A549 (cell line): ENCODE data around the gene ZBTB12. TPM values are rescaled to one million over a fixed set of nuclear protein-coding genes. Genes with fewer than 3 reads are reported as not detected.

ENCODE experiments used
- ATAC-seq, 2 experiments: fragments of 200-7000 bp in 1 of 2; fragments of >200 bp in 1 of 2; cut with Nextera tagmentation in 1 of 2; cut with Tn5 transposase in 1 of 2; 3 replicates each; pipeline versions ENCODE4 v1.8.0 to v1.9.1; 2018 to 2020; ENCODE audit warnings: mild to moderate bottlenecking in 1 of 2, moderate library complexity in 1 of 2
- CTCF ChIA-PET: fragments of 300-600 bp; sonication (Branson Sonifier 250); formaldehyde crosslinking; extraction: SDS; loops from one replicate; lab custom pipeline; 2021; ENCODE audit warnings: antibody characterized with exemption, inconsistent platforms; lab: Yijun Ruan, JAX
- POLR2A ChIA-PET: fragments of 350-600 bp; formaldehyde crosslinking; extraction: SDS; loops from one replicate; lab custom pipeline; 2021; ENCODE audit warnings: antibody characterized with exemption, inconsistent platforms; lab: Yijun Ruan, JAX
- DNase-seq, 2 experiments: peaks; one replicate each; pipeline versions ENCODE4 v3.0.0 to v3.0.0-alpha.2; 2011 to 2016; ENCODE audit warnings: low read depth in 1 of 2, low spot score in 1 of 2
- FAIRE-seq: peaks from 2 replicates; lab custom pipeline; 2011; peaks lifted over from hg19 to GRCh38; lab: Jason Lieb, UNC
- H3K27ac ChIP-seq, 2 experiments: fragments of >200 bp; sonication (Bioruptor Twin); formaldehyde crosslinking; 3 replicates each; pipeline ENCODE4 v1.5.1; 2016 to 2017
- H3K4me1 ChIP-seq: fragments of >200 bp; sonication (Bioruptor Twin); formaldehyde crosslinking; 3 replicates; pipeline ENCODE4 v1.6.1; 2016
- H3K4me2 ChIP-seq: fragments of >200 bp; sonication (Bioruptor Twin); formaldehyde crosslinking; 3 replicates; pipeline ENCODE4 v1.6.1; 2016
- H3K4me3 ChIP-seq: fragments of >200 bp; sonication (Bioruptor Twin); formaldehyde crosslinking; 3 replicates; pipeline ENCODE4 v1.5.1; 2016
- H3K9me3 ChIP-seq: fragments of >200 bp; sonication (Bioruptor Twin); formaldehyde crosslinking; 3 replicates; pipeline ENCODE4 v1.6.1; 2016
- EHF ChIP-seq: fragments of 250-450 bp; sonication (Bioruptor Pico); IDR thresholded peaks from 2 replicates; pipeline ENCODE4 v1.5.0; 2020; ENCODE audit warnings: mild to moderate bottlenecking
- EHMT2 ChIP-seq: fragments of 200-600 bp; sonication (generic); IDR thresholded peaks from 2 replicates; pipeline ENCODE4 v1.6.1; 2016; ENCODE audit warnings: antibody characterized with exemption, low read depth, mild to moderate bottlenecking, moderate library complexity
- EP300 ChIP-seq, 2 experiments: fragments of >200 bp; sonication (Bioruptor Twin); formaldehyde crosslinking; IDR thresholded peaks; 2 replicates in 1 of 2; 3 replicates in 1 of 2; pipeline ENCODE4 v1.6.1; 2016 to 2017
- FOXS1 ChIP-seq: fragments of 250-450 bp; sonication (Bioruptor Pico); IDR thresholded peaks from 2 replicates; pipeline ENCODE4 v1.5.0; 2020; ENCODE audit warnings: mild to moderate bottlenecking, moderate library complexity
- HOXA7 ChIP-seq: fragments of 250-450 bp; sonication (Bioruptor Pico); IDR thresholded peaks from 2 replicates; pipeline ENCODE4 v1.5.0; 2020; ENCODE audit warnings: mild to moderate bottlenecking, moderate library complexity
- HOXB13 ChIP-seq: fragments of 250-450 bp; sonication (Bioruptor Pico); IDR thresholded peaks from 2 replicates; pipeline ENCODE4 v1.5.0; 2020; ENCODE audit warnings: low read depth, mild to moderate bottlenecking, moderate library complexity
- HOXB5 ChIP-seq: fragments of 250-450 bp; sonication (Bioruptor Pico); IDR thresholded peaks from 2 replicates; pipeline ENCODE4 v1.5.0; 2020; ENCODE audit warnings: mild to moderate bottlenecking, moderate library complexity
- KDM1A ChIP-seq: fragments of 200-600 bp; sonication (generic); IDR thresholded peaks from 2 replicates; pipeline ENCODE4 v1.6.1; 2016; ENCODE audit warnings: low read depth, mild to moderate bottlenecking
- PHF8 ChIP-seq: fragments of 200-600 bp; sonication (generic); IDR thresholded peaks from 2 replicates; pipeline ENCODE4 v1.6.1; 2016; ENCODE audit warnings: low read depth, mild to moderate bottlenecking, antibody characterized with exemption, moderate library complexity, borderline replicate concordance
- POLR2A ChIP-seq: IDR thresholded peaks from 2 replicates; pipeline ENCODE4 v1.6.1; 2012; ENCODE audit warnings: mild to moderate bottlenecking, low read length
- SMC3 ChIP-seq: fragments of >200 bp; sonication (Bioruptor Twin); formaldehyde crosslinking; IDR thresholded peaks from 3 replicates; pipeline ENCODE4 v1.6.1; 2018; ENCODE audit warnings: inconsistent platforms
- TFCP2L1 ChIP-seq: fragments of 250-450 bp; sonication (Bioruptor Pico); IDR thresholded peaks from 2 replicates; pipeline ENCODE4 v1.5.0; 2021; ENCODE audit warnings: mild to moderate bottlenecking
- TP53 ChIP-seq: fragments of 250-450 bp; sonication (Bioruptor Pico); IDR thresholded peaks from 2 replicates; pipeline ENCODE4 v1.5.0; 2021; ENCODE audit warnings: mild to moderate bottlenecking, moderate library complexity
- ZC3H11A ChIP-seq: fragments of 450-650 bp; IDR thresholded peaks from 2 replicates; pipeline ENCODE4 v1.6.1; 2014; ENCODE audit warnings: antibody characterized with exemption, mild to moderate bottlenecking
- ZFP36 ChIP-seq: fragments of 450-650 bp; IDR thresholded peaks from 2 replicates; pipeline ENCODE4 v1.6.1; 2014; ENCODE audit warnings: borderline replicate concordance; ENCODE audit not compliant: partially characterized antibody
- ZNF302 ChIP-seq: fragments of 250-450 bp; sonication (Bioruptor Pico); IDR thresholded peaks from 2 replicates; pipeline ENCODE4 v1.9.0; 2021; ENCODE audit warnings: inconsistent platforms, mild to moderate bottlenecking, moderate library complexity
- ZSCAN20 ChIP-seq: fragments of 250-450 bp; sonication (Bioruptor Pico); IDR thresholded peaks from 2 replicates; pipeline ENCODE4 v1.8.0; 2022; ENCODE audit warnings: mild to moderate bottlenecking, moderate library complexity
- WGBS: methylation state at CpG from one replicate; pipeline ENCODE4 v1.1.6; 2017; ENCODE audit errors: missing lambda C conversion rate; 5-methylcytosine and 5-hydroxymethylcytosine counted together
- polyA plus RNA-seq, 4 experiments: library from polyadenylated mRNA; depleted of rRNA in 3 of 4; stranded (reverse); fragments of >200 nt; fragmentation: RNase III in 1 of 4; extraction: RNeasy Plus Mini Kit Qiagen cat#74134 plus additional on column Dnase treatment in 1 of 4; gene quantifications; 2 replicates in 3 of 4; 3 replicates in 1 of 4; pipeline ENCODE4 v1.2.3, GENCODE V29; 2011 to 2017
- TF ChIP-seq, protein P1 (sequence below): IDR thresholded peaks from 2 replicates; pipeline ENCODE4 v1.6.1; 2012
- TF ChIP-seq, protein P2 (sequence below): fragments of 200-600 bp; sonication (generic); IDR thresholded peaks from 2 replicates; pipeline ENCODE4 v1.6.1; 2016; ENCODE audit warnings: antibody characterized with exemption, mild to moderate bottlenecking, moderate library complexity
- TF ChIP-seq, protein P3 (sequence below): fragments of >200 bp; sonication (Bioruptor Twin); formaldehyde crosslinking; IDR thresholded peaks from 3 replicates; pipeline ENCODE4 v1.6.1; 2016
- TF ChIP-seq, protein P4 (sequence below): fragments of 450-650 bp; IDR thresholded peaks from 2 replicates; pipeline ENCODE4 v1.6.1; 2014; ENCODE audit warnings: antibody characterized with exemption

Gene ZBTB12
- polyA plus RNA-seq, 2 of the 4 experiments (the other 2 are of a cell fraction) = 2.2 to 10.0 TPM

DNA sequence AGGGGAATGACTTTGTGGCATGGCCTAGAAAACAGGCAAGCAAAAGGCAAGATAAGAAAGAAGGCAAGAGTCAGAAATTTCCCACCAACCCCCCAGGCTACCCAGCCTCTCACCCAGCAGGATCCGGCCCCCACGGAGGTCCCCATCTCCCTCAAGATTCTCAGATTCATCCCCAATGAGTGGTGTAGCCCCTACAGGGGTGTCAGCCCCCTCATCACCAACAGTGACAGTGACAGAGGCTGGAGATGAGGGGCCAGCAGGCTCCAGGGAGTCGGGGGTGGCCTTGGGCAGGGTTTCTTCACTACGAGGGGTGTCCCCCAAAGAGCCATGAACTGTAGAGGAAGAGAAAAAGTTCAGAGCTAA, 5.4 kb downstream of the ZBTB12 start (continued):
- no peak for TF ChIP-seq POLR2A
- TF ChIP-seq, protein P1, sequence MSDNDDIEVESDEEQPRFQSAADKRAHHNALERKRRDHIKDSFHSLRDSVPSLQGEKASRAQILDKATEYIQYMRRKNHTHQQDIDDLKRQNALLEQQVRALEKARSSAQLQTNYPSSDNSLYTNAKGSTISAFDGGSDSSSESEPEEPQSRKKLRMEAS = no peak
- TF ChIP-seq, protein P2, sequence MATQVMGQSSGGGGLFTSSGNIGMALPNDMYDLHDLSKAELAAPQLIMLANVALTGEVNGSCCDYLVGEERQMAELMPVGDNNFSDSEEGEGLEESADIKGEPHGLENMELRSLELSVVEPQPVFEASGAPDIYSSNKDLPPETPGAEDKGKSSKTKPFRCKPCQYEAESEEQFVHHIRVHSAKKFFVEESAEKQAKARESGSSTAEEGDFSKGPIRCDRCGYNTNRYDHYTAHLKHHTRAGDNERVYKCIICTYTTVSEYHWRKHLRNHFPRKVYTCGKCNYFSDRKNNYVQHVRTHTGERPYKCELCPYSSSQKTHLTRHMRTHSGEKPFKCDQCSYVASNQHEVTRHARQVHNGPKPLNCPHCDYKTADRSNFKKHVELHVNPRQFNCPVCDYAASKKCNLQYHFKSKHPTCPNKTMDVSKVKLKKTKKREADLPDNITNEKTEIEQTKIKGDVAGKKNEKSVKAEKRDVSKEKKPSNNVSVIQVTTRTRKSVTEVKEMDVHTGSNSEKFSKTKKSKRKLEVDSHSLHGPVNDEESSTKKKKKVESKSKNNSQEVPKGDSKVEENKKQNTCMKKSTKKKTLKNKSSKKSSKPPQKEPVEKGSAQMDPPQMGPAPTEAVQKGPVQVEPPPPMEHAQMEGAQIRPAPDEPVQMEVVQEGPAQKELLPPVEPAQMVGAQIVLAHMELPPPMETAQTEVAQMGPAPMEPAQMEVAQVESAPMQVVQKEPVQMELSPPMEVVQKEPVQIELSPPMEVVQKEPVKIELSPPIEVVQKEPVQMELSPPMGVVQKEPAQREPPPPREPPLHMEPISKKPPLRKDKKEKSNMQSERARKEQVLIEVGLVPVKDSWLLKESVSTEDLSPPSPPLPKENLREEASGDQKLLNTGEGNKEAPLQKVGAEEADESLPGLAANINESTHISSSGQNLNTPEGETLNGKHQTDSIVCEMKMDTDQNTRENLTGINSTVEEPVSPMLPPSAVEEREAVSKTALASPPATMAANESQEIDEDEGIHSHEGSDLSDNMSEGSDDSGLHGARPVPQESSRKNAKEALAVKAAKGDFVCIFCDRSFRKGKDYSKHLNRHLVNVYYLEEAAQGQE = no peak

DNA sequence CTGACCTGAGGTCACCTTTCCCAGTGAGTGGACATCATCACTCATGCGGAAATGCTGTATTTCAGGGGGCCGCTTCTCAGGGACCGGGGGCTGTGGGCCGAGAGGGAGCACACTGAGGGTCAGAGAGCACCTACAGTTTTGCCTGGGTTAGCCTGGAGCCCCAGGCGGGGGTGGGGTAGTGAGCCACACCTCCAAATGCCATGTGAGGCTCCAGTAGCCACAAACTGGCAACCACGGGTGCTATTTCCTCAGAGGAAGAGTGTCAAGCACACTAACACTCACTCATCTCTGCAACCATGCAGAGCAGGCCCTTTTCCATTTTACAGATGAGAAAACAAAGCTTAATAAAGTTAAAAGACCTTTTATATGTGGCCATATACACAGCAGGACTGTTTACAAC, 9.1 kb downstream of the ZBTB12 start:
- H3K9me3 ChIP-seq = no peaks in the 10 kb centered on the region
- 77% methylated on average over 6 of the region's 6 CpGs for WGBS
- FAIRE-seq = no peak
- H3K4me1 ChIP-seq = peaks cover 7% of the 10 kb centered on the region; the same call in 2 of the 3 replicates
- no peak for TF ChIP-seq SMC3
- TF ChIP-seq HOXA7 (CRISPR knock-in tag) = no peak
- no peak for TF ChIP-seq HOXB5 (CRISPR knock-in tag)
- no peak for TF ChIP-seq ZSCAN20 (CRISPR knock-in tag)
- no peak for TF ChIP-seq PHF8
- no peak for TF ChIP-seq EHF
- no peak overlapping the region for H3K27ac ChIP-seq
- no peak for ATAC-seq
- ChIA-PET POLR2A (no interaction called here), CTCF (interaction anchor here (1.6 kb wide), 1 partner anchor 58 kb away, joined by 5 read pairs; no protein-coding TSS in a partner anchor)
- no peak overlapping the region for H3K4me2 ChIP-seq
- no peak overlapping the region for H3K4me3 ChIP-seq
- DNase-seq = no peak

DNA sequence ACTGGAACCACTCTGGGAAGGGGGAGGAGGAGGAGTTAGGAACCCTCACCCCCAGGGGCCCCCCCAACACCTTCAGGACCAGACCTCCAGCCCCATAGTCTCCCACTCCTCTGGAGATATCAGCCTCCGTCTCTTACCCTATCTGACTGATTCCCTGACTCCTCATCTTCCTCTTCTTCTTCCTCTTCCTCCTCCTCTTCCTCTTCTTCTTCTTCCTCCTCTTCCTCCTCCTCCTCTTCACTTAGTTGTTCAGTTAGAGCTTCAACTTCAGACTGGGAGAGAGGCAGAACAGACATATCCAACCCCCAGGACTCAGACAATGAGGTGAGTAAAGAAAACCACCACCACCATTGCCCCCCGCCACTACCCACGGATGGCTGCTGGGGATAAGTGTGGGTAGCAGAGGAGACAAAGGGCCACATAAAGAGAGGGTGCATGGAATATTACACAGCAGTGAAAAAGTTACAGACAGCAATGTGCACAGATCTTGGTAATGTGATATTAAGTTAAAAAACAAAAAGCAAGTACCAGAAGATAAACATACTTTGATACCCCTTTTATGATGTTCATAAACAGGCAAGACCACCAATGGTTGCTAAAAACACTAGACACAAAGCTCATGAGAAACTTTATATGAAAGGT, 12.4 kb downstream of the ZBTB12 start:
- ATAC-seq (no peak), FAIRE-seq (no peak), DNase-seq (no peak)
- no peaks in the 10 kb centered on the region for H3K4me1 ChIP-seq
- H3K27ac ChIP-seq = no peak overlapping the region
- 89% methylated on average over 3 of the region's 3 CpGs for WGBS
- ChIA-PET POLR2A (interaction anchor here (0.6 kb wide), 1 partner anchor 238 kb away, joined by 3 read pairs; no protein-coding TSS in a partner anchor), CTCF (interaction anchor here (0.6 to 3.5 kb wide), 12 partner anchors 11 to 1163 kb away, joined by 3 to 25 read pairs (median 3); partner anchors contain the start of genes ABHD16A, LSM2 and SLC44A4)
- no peak overlapping the region for H3K4me3 ChIP-seq
- no peak for TF ChIP-seq EHMT2
- TF ChIP-seq HOXB13 = no peak
- TF ChIP-seq, protein P3, sequence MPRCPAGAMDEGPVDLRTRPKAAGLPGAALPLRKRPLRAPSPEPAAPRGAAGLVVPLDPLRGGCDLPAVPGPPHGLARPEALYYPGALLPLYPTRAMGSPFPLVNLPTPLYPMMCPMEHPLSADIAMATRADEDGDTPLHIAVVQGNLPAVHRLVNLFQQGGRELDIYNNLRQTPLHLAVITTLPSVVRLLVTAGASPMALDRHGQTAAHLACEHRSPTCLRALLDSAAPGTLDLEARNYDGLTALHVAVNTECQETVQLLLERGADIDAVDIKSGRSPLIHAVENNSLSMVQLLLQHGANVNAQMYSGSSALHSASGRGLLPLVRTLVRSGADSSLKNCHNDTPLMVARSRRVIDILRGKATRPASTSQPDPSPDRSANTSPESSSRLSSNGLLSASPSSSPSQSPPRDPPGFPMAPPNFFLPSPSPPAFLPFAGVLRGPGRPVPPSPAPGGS = no peak
- TF ChIP-seq TP53 (CRISPR knock-in tag) = no peak
- TF ChIP-seq TFCP2L1 (CRISPR knock-in tag) = no peak
- TF ChIP-seq, protein P2 = no peak
- TF ChIP-seq ZC3H11A = no peak
- no peak for TF ChIP-seq FOXS1 (CRISPR knock-in tag)
- TF ChIP-seq KDM1A = no peak
- TF ChIP-seq ZNF302 = no peak
- no peak for TF ChIP-seq HOXA7 (CRISPR knock-in tag)
- TF ChIP-seq, protein P4, sequence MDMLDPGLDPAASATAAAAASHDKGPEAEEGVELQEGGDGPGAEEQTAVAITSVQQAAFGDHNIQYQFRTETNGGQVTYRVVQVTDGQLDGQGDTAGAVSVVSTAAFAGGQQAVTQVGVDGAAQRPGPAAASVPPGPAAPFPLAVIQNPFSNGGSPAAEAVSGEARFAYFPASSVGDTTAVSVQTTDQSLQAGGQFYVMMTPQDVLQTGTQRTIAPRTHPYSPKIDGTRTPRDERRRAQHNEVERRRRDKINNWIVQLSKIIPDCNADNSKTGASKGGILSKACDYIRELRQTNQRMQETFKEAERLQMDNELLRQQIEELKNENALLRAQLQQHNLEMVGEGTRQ = no peak
- TF ChIP-seq POLR2A = no peak
- no peak for TF ChIP-seq ZFP36
- TF ChIP-seq SMC3 = no peak
- TF ChIP-seq EP300 (IDR thresholded peaks at IDR 0.05) = no peak
- H3K9me3 ChIP-seq = no peaks in the 10 kb centered on the region
- H3K4me2 ChIP-seq = no peak overlapping the region
